K562 (cell line): ENCODE data around the gene UBE2N. TPM values are rescaled to one million over a fixed set of nuclear protein-coding genes. Genes with fewer than 3 reads are reported as not detected.

Experiments used
- ATF1 ChIP-seq, 2 experiments: fragments of 450-650 bp in 1 of 2; IDR thresholded peaks; 2 replicates each; pipeline ENCODE4 v1.6.1; 2016; ENCODE audit warnings: missing compliant biosample characterization in 1 of 2, missing genetic modification characterization in 1 of 2
- BCL6 ChIP-seq: fragments of 250-450 bp; sonication (Bioruptor Pico); IDR thresholded peaks from 2 replicates; pipeline ENCODE4 v1.4.0; 2020
- CBFB ChIP-seq: sonication (generic); formaldehyde crosslinking; IDR thresholded peaks from 2 replicates; pipeline ENCODE4 v1.4.0; 2020; ENCODE audit warnings: mild to moderate bottlenecking, missing genetic modification reagents
- DACH1 ChIP-seq: fragments of 450-650 bp; IDR thresholded peaks from 2 replicates; pipeline ENCODE4 v1.6.1; 2018; ENCODE audit not compliant: partially characterized antibody
- HDAC1 ChIP-seq, 2 experiments: fragments of 450-650 bp; IDR thresholded peaks; 2 replicates each; pipeline ENCODE4 v1.6.1; 2016 to 2017; ENCODE audit warnings: inconsistent platforms in 1 of 2, mild to moderate bottlenecking in 1 of 2, moderate library complexity in 1 of 2
- HDAC6 ChIP-seq: IDR thresholded peaks from 2 replicates; pipeline ENCODE4 v1.6.1; 2012; ENCODE audit warnings: low read depth, mild to moderate bottlenecking, control low read depth, inconsistent platforms, low read length, moderate library complexity
- KDM1A ChIP-seq, 2 experiments: fragments of 450-650 bp; IDR thresholded peaks; 2 replicates each; pipeline ENCODE4 v1.6.1; 2016; ENCODE audit warnings: mild to moderate bottlenecking in 2 of 2
- KDM2B ChIP-seq: fragments of 250-450 bp; sonication (Bioruptor Pico); IDR thresholded peaks from 2 replicates; pipeline ENCODE4 v1.8.0; 2021; ENCODE audit warnings: mild to moderate bottlenecking, moderate library complexity
- MECOM ChIP-seq: fragments of 250-450 bp; sonication (Bioruptor Pico); IDR thresholded peaks from 2 replicates; pipeline ENCODE4 v1.8.0; 2022; ENCODE audit warnings: inconsistent platforms
- NCOR1 ChIP-seq: fragments of 450-650 bp; IDR thresholded peaks from 2 replicates; pipeline ENCODE4 v1.6.1; 2016; ENCODE audit warnings: mild to moderate bottlenecking, moderate library complexity
- NR2C1 ChIP-seq, 2 experiments: fragments of 450-650 bp; IDR thresholded peaks; 2 replicates each; pipeline ENCODE4 v1.6.1; 2017; ENCODE audit warnings: mild to moderate bottlenecking in 2 of 2, antibody characterized with exemption in 1 of 2, inconsistent platforms in 1 of 2, missing compliant biosample characterization in 1 of 2, missing genetic modification characterization in 1 of 2
- NR2C2 ChIP-seq, 2 experiments: fragments of 200-800 bp in 1 of 2; sonication (Bioruptor generic) in 1 of 2; sonication (generic) in 1 of 2; formaldehyde crosslinking in 1 of 2; IDR thresholded peaks; 2 replicates each; pipeline versions ENCODE4 v1.6.1 to v1.8.0; 2016 to 2022; ENCODE audit warnings: mild to moderate bottlenecking in 1 of 2, missing compliant biosample characterization in 1 of 2, missing genetic modification characterization in 1 of 2, missing genetic modification reagents in 1 of 2
- NUFIP1 ChIP-seq: fragments of 450-650 bp; IDR thresholded peaks from 2 replicates; pipeline ENCODE4 v1.6.1; 2018; ENCODE audit not compliant: partially characterized antibody
- PHF20 ChIP-seq: fragments of 450-650 bp; IDR thresholded peaks from 2 replicates; pipeline ENCODE4 v1.6.1; 2018; ENCODE audit not compliant: partially characterized antibody
- PHF8 ChIP-seq: fragments of 200-600 bp; sonication (generic); IDR thresholded peaks from 2 replicates; pipeline ENCODE4 v1.6.1; 2012; ENCODE audit warnings: mixed run types, mild to moderate bottlenecking, inconsistent platforms, low read length, moderate library complexity, borderline replicate concordance
- SMAD1 ChIP-seq: fragments of 150-350 bp; IDR thresholded peaks from 2 replicates; pipeline ENCODE4 v1.6.1; 2014; ENCODE audit warnings: low read length, low read depth; ENCODE audit not compliant: partially characterized antibody
- SRSF1 ChIP-seq: fragments of 200-400 bp; formaldehyde crosslinking; IDR thresholded peaks from 2 replicates; pipeline ENCODE4 v1.6.1; 2017; ENCODE audit warnings: mild to moderate bottlenecking, low read depth, low read length, moderate library complexity
- TCF15 ChIP-seq: fragments of 250-450 bp; sonication (Bioruptor Pico); IDR thresholded peaks from 2 replicates; pipeline ENCODE4 v1.8.0; 2022; ENCODE audit warnings: moderate library complexity, mild to moderate bottlenecking, inconsistent platforms
- ZBTB5 ChIP-seq: fragments of 450-650 bp; IDR thresholded peaks from 2 replicates; pipeline ENCODE4 v1.6.1; 2017; ENCODE audit warnings: antibody characterized with exemption
- ZHX1 ChIP-seq: fragments of 150-350 bp; conservative IDR thresholded peaks from 2 replicates; pipeline ENCODE4 v1.6.1; 2014; ENCODE audit warnings: low read length
- ZKSCAN8 ChIP-seq: fragments of 200-800 bp; sonication (Bioruptor generic); IDR thresholded peaks from 2 replicates; pipeline ENCODE4 v1.6.1; 2016; ENCODE audit warnings: missing genetic modification characterization, missing compliant biosample characterization
- ZNF551 ChIP-seq: fragments of 250-450 bp; sonication (Bioruptor Pico); IDR thresholded peaks from 2 replicates; pipeline ENCODE4 v1.5.0; 2021; ENCODE audit warnings: mild to moderate bottlenecking, moderate library complexity
- ZNF766 ChIP-seq: fragments of 200-800 bp; sonication (Bioruptor generic); conservative IDR thresholded peaks from 2 replicates; pipeline ENCODE4 v1.6.1; 2016; ENCODE audit warnings: missing genetic modification characterization, missing compliant biosample characterization
- polyA plus RNA-seq, 8 experiments: library from polyadenylated mRNA; depleted of rRNA in 4 of 8; stranded (reverse) in 5 of 8; unstranded in 3 of 8; fragments of >200 nt; fragmentation: Nextera tagmentation in 2 of 8; fragmentation: Illumina TruSeq in 1 of 8; extraction: Ambion mirVana in 2 of 8; extraction: Trizol in 1 of 8; gene quantifications; 2 replicates each; pipeline versions ENCODE4 v1.2.1 to v1.2.3, GENCODE V29; 2011 to 2014; ENCODE audit warnings: inconsistent platforms in 1 of 8, missing spikeins in 1 of 8
- total RNA-seq, 7 experiments: library from RNA; depleted of rRNA in 6 of 7; stranded (reverse); fragments of >200 nt in 6 of 7; fragmentation: Illumina TruSeq in 2 of 7; extraction: Trizol in 2 of 7; gene quantifications; 2 replicates each; pipeline versions ENCODE4 v1.2.1 to v1.2.3, GENCODE V29; 2011 to 2021; ENCODE audit warnings: low replicate concordance in 1 of 7
- TF ChIP-seq, protein P1 (sequence below): fragments of 250-450 bp; sonication (Bioruptor Pico); IDR thresholded peaks from 2 replicates; pipeline ENCODE4 v1.8.0; 2022; ENCODE audit warnings: moderate library complexity, mild to moderate bottlenecking, inconsistent platforms

The UBE2N gene
- total and polyA plus RNA-seq, 9 of the 15 experiments (the other 6 are each of a cell fraction or from before 2014, with no cell fraction given): 189 to 826 (median 260) TPM

DNA sequence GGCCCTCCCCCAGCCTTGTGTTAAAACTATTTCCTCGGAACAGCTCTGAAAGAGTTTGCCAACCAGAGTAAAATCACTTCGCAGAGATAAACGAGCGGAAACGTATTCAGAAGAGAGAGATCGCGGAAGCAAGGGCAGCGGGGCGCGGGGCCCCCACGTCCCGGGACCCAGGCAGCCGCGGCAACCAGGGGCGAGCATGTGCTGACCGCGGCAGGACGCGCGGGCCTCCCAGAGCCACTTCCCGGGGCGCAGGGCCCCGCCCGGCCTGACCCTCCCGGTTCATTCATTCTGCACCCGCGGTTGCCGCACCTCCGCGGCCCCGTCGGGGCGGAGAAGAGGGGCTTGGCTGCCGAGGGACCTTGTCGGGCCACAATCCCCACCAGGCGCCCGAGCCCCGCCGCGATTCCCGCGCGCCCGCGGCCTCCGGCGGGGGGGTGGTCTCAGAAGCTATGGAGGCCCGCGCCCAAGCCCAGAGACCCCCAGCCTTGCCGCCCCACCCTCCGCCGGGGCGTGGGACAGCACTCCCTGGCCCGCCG is 598 bp downstream of the UBE2N start (continued):
- no peak for TF ChIP-seq PHF8
- TF ChIP-seq ZNF551 (CRISPR knock-in tag): no peak
- no peak for TF ChIP-seq HDAC6
- no peak for TF ChIP-seq NR2C1 (IDR thresholded peaks at IDR 0.05)
- no peak for TF ChIP-seq NR2C1 (tag; IDR thresholded peaks at IDR 0.05)
- no peak for TF ChIP-seq NCOR1
- TF ChIP-seq, protein P1, sequence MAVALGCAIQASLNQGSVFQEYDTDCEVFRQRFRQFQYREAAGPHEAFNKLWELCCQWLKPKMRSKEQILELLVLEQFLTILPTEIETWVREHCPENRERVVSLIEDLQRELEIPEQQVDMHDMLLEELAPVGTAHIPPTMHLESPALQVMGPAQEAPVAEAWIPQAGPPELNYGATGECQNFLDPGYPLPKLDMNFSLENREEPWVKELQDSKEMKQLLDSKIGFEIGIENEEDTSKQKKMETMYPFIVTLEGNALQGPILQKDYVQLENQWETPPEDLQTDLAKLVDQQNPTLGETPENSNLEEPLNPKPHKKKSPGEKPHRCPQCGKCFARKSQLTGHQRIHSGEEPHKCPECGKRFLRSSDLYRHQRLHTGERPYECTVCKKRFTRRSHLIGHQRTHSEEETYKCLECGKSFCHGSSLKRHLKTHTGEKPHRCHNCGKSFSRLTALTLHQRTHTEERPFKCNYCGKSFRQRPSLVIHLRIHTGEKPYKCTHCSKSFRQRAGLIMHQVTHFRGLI (CRISPR knock-in tag): no peak
- TF ChIP-seq SMAD1: no peak
- peak in 1 of 2 experiments; percentile 86; a peak in 2 of 4 replicates for TF ChIP-seq HDAC1 (IDR thresholded peaks at IDR 0.05)
- TF ChIP-seq NUFIP1: no peak
- TF ChIP-seq MECOM (CRISPR knock-in tag): no peak
- TF ChIP-seq BCL6 (CRISPR knock-in tag): no peak
- no peak for TF ChIP-seq ZBTB5
- no peak for TF ChIP-seq ZKSCAN8 (CRISPR knock-in tag)
- TF ChIP-seq NR2C2 (CRISPR knock-in tag; IDR thresholded peaks at IDR 0.05): no peak
- TF ChIP-seq NR2C2 (tag; IDR thresholded peaks at IDR 0.05): no peak
- no peak for TF ChIP-seq CBFB (CRISPR knock-in tag)
- no peak for TF ChIP-seq TCF15 (CRISPR knock-in tag)
- no peak for TF ChIP-seq PHF20
- TF ChIP-seq ZHX1: no peak
- TF ChIP-seq KDM1A (IDR thresholded peaks at IDR 0.05): no peak
- TF ChIP-seq KDM2B (CRISPR knock-in tag): no peak
- TF ChIP-seq ATF1 (CRISPR knock-in tag; IDR thresholded peaks at IDR 0.05): no peak
- no peak for TF ChIP-seq ATF1 (tag; IDR thresholded peaks at IDR 0.05)
- TF ChIP-seq SRSF1: 0 out of 2 replicates have a peak, but pooled peaks have one; percentile 55
- no peak; the same call in 1 of the 2 replicates for TF ChIP-seq ZNF766 (CRISPR knock-in tag)
- no peak for TF ChIP-seq DACH1
